ENCODE data around the gene RCL1.

- TF ChIP-seq CTCF (IDR thresholded peaks at IDR 0.05) (no peak), POLR2A (IDR thresholded peaks at IDR 0.05) (no peak)
Measured at GRCh38 chr9:4859035-4859434, 66.3 kb downstream of the RCL1 start.
